GM21576 (cell line): ENCODE measurements around the gene CPNE4.
"Not testable (repeated sequence)": the region's sequence is repeated elsewhere in the genome, so short reads cannot be mapped to it uniquely, and the experiment has no call there.

ENCODE experiments used
- ATAC-seq: cut with Tn5 transposase; IDR thresholded peaks from one replicate; pipeline ENCODE4 v1.9.1; 2021; ENCODE audit warnings: mild to moderate bottlenecking, moderate library complexity; ENCODE audit not compliant: unreplicated experiment

Gene CPNE4

GRCh38 chr3:131486545-131486944, 548.3 kb downstream of the CPNE4 start:
- ATAC-seq, result not testable (repeated sequence)

GRCh38 chr3:131485119-131485518, 549.7 kb downstream of the CPNE4 start:
- no peak for ATAC-seq

GRCh38 chr3:131484496-131485111, 550.2 kb downstream of the CPNE4 start:
- ATAC-seq, result no peak
